Body of pancreas (tissue), 4 donors: ENCODE data around the gene ZNF785.
A peak's percentile ranks its signal among the peaks of the same experiment; 100 is the strongest.

ENCODE experiments used
- POLR2A ChIP-seq, 3 donors: fragments of 450-650 bp; IDR thresholded peaks; one replicate each; pipeline ENCODE4 v1.6.1; 2016; ENCODE audit warnings: antibody characterized with exemption in 3 of 3, mild to moderate bottlenecking in 2 of 3
- TF ChIP-seq, protein P1 (sequence below), 7 experiments: fragments of 450-650 bp in 4 of 7; fragments of 200-600 bp in 3 of 7; sonication (generic) in 3 of 7; IDR thresholded peaks; one replicate each; pipeline ENCODE4 v1.5.1; 2016 to 2019; ENCODE audit warnings: antibody characterized with exemption in 7 of 7

DNA sequence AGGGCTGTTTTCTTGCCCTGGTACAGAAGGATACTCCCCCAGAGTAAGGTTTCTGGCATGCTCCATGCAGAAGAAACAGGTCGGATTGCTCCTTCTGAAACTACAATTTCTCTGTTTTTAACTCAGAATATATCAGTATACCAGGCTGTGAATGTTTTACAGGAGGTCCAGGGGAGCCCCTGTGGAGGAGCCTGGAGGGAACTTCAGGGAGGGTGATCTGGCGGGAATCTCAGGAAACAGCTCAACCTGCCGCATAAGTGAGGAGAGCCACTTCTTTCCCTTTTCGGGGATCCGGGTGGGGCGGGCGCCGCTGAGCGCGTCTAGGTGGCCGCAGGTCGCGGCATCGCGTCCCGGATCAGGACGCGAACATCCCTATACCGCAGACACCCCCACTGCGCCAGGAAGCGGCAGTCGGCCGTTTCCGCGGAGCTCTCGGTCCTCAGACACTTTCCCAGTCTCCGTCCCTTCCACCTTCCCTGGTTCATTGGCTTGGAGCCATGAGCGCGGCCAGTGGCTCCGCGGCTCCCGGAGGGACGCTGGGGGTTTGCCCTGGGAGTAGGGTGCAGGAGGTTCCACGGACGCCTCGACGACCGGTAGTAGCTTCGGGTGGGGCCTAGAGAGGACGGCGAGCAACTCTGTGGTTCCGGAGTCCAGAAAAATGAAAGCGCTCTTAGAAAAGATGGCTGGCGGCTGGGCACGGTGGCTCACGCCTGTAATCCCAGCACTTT, 24.2 kb downstream of the ZNF785 start:
- TF ChIP-seq, protein P1, sequence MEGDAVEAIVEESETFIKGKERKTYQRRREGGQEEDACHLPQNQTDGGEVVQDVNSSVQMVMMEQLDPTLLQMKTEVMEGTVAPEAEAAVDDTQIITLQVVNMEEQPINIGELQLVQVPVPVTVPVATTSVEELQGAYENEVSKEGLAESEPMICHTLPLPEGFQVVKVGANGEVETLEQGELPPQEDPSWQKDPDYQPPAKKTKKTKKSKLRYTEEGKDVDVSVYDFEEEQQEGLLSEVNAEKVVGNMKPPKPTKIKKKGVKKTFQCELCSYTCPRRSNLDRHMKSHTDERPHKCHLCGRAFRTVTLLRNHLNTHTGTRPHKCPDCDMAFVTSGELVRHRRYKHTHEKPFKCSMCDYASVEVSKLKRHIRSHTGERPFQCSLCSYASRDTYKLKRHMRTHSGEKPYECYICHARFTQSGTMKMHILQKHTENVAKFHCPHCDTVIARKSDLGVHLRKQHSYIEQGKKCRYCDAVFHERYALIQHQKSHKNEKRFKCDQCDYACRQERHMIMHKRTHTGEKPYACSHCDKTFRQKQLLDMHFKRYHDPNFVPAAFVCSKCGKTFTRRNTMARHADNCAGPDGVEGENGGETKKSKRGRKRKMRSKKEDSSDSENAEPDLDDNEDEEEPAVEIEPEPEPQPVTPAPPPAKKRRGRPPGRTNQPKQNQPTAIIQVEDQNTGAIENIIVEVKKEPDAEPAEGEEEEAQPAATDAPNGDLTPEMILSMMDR (IDR thresholded peaks at IDR 0.05) = no peak
- TF ChIP-seq POLR2A (IDR thresholded peaks at IDR 0.05) = peak in 1 of 3 donors; percentile 18
